ENCODE measurements around the gene NCKIPSD.

The NCKIPSD gene

GRCh38 chr3:48637305-48637704 lies 48.4 kb downstream of the NCKIPSD start:
- ATAC-seq: no peak

GRCh38 chr3:48636149-48636655 lies 49.5 kb downstream of the NCKIPSD start:
- ATAC-seq: no peak

More at GRCh38 chr3:48637305-48637704, 48.4 kb downstream of the NCKIPSD start:
- TF ChIP-seq PPARA (CRISPR knock-in tag; IDR thresholded peaks at IDR 0.05; ENCODE audit: borderline replicate concordance) (no peak), GLIS3 (CRISPR knock-in tag; IDR thresholded peaks at IDR 0.05) (no peak)

More at GRCh38 chr3:48636149-48636655, 49.5 kb downstream of the NCKIPSD start:
- TF ChIP-seq TCF4 (CRISPR knock-in tag; IDR thresholded peaks at IDR 0.05; ENCODE audit: borderline replicate concordance) (no peak), ZFP3 (CRISPR knock-in tag; IDR thresholded peaks at IDR 0.05) (no peak), ZNF565 (CRISPR knock-in tag; conservative IDR thresholded peaks at IDR 0.05; ENCODE audit: low read depth) (no peak), POU6F1 (CRISPR knock-in tag; IDR thresholded peaks at IDR 0.05; ENCODE audit: borderline replicate concordance, low read depth) (no peak), SNAI2 (CRISPR knock-in tag; IDR thresholded peaks at IDR 0.05) (no peak), ZNF70 (CRISPR knock-in tag; IDR thresholded peaks at IDR 0.05) (no peak), CREB5 (CRISPR knock-in tag; IDR thresholded peaks at IDR 0.05; ENCODE audit: low read depth) (no peak), ZC3H10 (CRISPR knock-in tag; IDR thresholded peaks at IDR 0.05) (no peak), RARB (CRISPR knock-in tag; IDR thresholded peaks at IDR 0.05) (no peak), TSHZ2 (CRISPR knock-in tag; IDR thresholded peaks at IDR 0.05) (no peak), ESRRG (CRISPR knock-in tag; IDR thresholded peaks at IDR 0.05) (no peak), GLIS3 (CRISPR knock-in tag; IDR thresholded peaks at IDR 0.05) (no peak), ARNTL (CRISPR knock-in tag; IDR thresholded peaks at IDR 0.05; ENCODE audit: borderline replicate concordance, low read depth) (no peak), CSDC2 (CRISPR knock-in tag; IDR thresholded peaks at IDR 0.05) (no peak), PATZ1 (CRISPR knock-in tag; IDR thresholded peaks at IDR 0.05; ENCODE audit: borderline replicate concordance) (no peak), ZNF8 (CRISPR knock-in tag; IDR thresholded peaks at IDR 0.05) (no peak), TOX (CRISPR knock-in tag; IDR thresholded peaks at IDR 0.05; ENCODE audit: borderline replicate concordance) (no peak), CSRNP3 (CRISPR knock-in tag; IDR thresholded peaks at IDR 0.05) (no peak), BACH2 (CRISPR knock-in tag; IDR thresholded peaks at IDR 0.05; ENCODE audit: borderline replicate concordance) (no peak), PPARA (CRISPR knock-in tag; IDR thresholded peaks at IDR 0.05; ENCODE audit: borderline replicate concordance) (no peak)

Data from SK-N-SH treated with all-trans-retinoic acid at 6 μM for 48 hours (cell line).